Glomerular visceral epithelial cell (primary cell): Measurements from ENCODE around the gene SYT7.

Experiments
- DNase-seq: peaks from one replicate; pipeline ENCODE4 v3.0.0-alpha.2; 2016; ENCODE audit errors: extremely low spot score

The SYT7 gene

DNA sequence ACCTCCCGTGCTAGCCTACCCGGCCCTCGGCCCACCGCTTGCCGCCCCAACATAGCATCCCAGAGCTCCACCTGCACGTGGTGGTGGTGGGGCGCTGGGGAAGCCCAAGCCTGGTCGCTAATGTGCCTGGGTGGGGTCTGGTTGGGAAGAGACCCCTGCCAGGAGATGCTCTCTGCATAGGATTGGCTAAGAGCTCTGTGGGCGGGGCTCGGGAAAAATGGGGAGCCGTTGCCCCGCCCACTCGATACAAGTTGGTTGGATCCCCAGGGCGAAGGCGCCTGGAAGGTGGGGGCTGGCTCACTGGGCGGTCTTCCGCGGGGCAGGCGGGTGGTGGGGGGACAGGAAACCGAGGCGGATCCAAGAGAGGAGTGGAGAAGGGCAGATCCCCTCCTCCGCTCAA is 64.7 kb downstream of the SYT7 start:
- no peak for DNase-seq

DNA sequence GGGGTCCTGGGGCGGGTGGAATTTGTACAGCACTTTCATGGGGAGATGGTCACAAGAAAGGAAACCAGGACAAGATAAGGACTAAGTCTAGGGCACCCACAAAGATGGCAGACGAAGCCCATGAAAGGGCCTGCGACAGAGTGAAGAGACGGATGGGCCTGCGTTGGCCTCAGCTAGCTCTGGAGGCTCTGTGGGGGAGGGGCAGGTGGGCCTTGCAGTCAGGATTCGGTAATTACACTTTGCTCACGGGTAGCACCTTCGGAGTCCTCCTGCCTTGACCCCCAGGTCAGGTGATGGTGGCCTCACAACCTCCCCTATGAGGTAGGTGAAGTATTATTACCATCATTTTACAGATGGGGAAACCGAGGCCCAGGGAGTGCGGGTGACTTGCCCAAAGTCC is 65.2 kb downstream of the SYT7 start:
- no peak for DNase-seq

GRCh38 chr11:61514050-61514917 is 66.6 kb downstream of the SYT7 start:
- no peak for DNase-seq

GRCh38 chr11:61513143-61513765 is 67.6 kb downstream of the SYT7 start:
- DNase-seq: no peak

DNA sequence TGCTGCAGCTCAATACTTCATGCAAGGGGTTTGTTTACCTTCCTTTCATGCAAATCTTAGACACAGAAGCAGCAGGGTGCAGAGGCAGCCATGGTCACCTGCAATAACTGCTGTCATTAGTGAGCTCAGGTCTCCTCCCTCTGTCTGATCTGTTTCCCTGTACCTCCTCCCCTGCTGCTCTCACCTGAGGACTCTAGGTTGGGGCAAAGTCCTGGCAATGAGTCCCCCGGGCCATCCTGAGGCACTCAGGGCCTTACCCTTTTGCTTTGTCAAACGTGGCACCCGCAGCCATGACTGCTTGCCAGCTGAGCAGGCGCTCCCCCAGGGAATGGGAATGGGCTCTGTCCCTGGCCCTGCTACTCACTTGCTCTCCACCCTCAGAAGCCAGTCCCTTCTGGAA is 68.4 kb downstream of the SYT7 start:
- no peak for DNase-seq

DNA sequence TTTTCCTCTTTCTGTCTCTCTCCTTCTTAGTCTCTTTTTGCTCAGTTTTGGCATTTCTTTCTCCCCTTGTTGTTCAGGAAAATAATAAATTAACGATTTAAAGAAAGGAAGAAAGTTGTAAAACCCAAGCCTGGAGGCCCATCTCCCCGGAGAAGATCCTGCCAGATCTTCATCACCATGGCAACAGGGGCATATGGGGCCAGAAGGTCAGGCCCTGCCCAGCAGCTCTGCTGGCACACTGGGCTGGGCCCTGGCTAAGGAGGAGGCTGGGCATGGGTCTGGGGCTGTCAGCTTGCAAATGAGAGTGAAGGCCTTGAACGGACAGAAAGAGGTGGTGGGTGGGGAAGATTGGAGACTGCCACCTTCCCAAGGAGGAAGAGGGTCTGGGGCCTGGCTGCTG is 69.5 kb downstream of the SYT7 start:
- no peak for DNase-seq

- DNase-seq: no peak
Observed at GRCh38 chr11:61510974-61511373, 69.9 kb downstream of the SYT7 start.

DNA sequence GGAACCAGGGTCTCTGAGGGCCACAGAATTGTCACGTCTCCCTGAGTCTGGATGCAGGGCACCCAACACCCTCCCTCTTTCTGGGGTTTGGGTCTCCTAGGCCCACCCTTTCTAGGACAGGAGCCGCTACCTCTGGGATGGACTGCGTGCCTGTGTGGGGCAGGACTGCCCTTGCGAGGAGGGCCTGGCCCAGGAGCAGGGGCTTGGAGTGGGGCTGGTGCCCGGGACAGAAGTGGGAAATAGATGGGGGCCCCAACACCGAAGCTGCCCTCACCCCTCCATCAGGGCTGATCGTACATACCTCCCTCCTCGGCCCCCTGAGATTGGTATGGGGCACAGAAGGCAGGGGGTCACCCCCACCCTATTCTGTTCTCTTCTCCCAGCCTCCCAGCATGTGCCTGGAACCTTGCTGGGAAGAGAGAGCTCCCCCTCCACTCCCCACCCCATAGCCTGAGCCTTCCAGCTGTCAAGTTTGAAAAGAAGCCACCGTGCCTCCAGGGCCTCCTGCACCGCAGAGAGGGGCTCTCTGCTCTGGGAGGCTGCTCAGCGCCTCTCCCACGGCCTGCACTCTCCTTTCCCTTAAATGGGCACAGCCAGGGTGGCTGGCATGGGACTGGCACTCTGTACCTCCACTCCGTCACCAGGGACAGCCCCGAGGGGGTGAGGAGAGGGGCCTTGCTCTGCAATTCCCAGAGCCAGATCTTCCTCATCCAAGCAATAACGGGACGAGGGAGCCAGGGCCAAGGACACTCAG is 70.5 kb downstream of the SYT7 start:
- DNase-seq: no peak

DNA sequence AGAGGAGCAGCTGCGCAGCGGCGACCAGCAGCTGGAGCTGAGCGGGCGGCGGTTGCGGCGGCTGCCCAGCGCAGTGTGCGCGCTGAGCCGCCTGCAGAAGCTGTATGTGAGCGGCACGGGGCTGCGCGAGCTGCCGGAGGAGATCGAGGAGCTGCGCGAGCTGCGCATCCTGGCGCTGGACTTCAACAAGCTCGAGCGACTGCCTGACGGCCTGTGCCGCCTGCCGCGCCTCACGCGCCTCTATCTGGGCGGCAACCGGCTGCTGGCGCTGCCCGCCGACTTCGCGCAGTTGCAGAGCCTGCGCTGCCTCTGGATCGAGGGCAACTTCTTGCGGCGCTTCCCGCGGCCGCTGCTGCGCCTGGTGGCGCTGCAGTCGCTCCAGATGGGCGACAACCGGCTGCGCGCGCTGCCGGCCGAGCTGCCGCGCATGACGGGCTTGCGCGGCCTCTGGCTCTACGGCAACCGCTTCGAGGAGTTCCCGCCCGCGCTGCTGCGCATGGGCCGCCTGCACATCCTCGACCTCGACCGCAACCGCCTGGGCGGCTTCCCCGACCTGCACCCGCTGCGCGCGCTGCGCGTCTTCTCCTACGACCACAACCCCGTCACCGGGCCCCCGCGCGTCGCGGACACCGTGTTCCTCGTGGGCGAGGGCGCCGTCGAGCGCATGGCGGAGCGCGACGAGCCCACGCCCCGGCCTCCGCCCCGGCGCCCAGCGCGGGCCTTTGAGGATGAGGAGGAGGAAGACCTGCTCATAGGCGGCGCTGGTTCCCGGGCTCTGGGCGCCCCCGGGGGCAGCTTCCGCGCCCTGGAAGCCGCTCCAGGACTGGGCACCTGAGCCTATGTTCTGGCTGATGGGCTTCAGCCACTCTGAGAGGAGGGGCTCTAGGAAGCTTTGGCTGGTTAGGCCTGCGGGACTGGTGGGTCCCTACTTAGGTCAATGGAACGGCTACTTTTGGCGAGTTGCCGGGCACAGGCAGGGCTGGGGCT is 71.5 kb downstream of the SYT7 start:
- DNase-seq: peak; percentile 63

DNA sequence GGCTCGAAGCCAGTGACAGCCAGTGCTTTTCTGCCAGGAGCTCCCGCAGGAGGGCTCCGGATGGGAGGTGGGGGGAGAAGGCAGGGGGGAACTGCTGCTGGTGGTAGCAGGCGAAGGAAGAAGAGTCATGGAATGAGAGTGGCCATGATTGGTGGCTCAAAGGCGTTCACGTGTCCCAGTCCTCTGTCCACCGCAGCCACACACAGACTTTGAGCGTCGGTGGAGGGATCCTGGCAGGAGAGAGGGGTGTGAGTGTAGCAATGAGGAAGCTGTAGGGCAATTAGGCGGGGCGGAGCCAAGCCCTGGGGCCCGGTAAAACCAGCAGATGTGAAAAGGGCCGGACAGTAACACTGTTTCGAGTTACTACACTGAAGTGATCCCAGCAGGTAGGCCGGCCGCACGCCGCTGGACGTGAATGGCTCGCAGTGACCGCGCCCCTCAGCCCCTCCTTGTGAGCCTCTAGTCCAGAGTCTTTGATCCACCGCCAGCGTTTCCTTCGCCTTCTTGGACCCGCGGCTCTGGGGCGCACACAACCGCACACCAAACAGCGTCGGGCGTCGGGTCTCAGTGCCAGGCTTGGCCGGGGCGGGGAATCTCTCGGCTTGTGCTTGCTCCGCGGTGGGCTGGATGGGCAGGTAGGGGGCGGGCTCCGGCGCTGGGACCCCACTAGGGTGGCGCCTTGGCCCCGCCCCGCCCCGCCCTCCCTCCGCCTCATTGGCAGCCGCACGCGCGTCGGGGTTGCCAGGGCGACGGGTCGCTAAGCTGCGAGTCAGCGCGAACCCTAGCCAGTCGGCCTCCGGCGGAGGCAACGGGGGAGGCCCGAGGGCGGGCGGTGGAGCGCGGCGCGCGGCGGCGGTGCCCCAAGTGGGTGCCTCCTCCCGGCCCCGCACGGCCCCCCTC is 72.7 kb downstream of the SYT7 start, which contains the start of gene LRRC10B:
Gene LRRC10B (plus strand): TSS at position 788 of the 900 bp plus-strand sequence. CDS start 250 bp downstream, outside the sequence.
- no peak for DNase-seq

DNA sequence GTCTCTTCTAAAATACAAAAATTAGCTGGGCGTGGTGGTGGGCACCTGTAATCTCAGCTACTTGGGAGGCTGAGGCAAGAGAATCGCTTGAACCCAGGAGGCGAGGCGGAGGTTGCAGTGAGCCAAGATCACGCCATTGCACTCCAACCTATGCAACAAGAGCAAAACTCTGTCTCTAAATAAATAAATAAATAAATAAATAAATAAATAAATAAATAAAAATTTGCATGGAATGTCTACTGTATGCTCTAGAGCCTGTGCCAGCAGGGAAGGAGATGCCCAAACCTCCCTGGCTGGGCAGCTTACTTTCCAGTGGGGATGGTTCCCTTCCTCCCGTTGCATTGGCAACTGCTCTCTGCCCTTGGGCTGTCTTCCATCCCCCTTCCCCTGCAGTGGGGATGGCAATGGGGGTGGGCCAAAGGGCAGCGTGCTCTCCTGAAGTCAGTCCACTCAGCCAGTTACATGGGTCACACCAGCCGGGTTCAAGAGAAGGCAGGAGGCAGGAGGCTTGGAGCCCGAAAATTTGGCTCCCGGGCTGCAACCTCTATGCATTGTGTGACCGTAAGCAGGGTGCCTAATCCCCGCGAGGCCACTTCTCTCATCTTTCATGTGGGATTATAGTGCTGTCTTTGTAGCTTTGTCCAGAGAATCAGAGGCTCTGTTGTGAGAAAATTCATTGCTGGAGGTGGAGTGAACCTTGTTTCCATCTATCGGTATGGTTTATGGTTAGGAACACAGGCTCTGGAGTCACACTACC is 73.7 kb downstream of the SYT7 start:
- DNase-seq: no peak

DNA sequence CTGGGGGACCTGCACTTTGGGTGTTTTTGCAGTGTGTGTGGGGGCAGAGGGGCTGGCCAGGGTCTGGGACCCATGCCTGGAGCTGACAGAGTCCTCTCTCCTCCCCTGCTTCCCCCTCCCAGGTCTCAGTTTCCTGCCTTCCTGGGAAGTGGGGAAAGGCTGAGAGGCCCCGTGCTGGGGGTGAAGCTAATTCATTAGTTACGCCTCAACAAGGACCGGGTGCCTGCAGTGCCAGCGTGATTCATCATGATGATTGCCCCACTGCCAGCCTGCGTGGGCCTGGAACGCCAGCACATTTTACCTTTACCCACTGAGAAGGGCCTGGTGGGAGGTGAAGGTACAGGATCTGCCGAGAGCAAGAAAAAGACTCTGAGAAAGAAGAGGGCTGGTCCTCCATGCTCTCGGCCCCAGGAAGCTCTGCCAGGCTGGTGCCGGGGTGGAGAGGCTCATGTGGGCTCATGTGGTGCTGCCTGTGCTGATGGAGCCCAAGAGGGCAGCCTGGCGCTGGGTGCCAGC is 75.2 kb downstream of the SYT7 start:
- peak; percentile 53 for DNase-seq

- no peak for DNase-seq
Observed at GRCh38 chr11:61505106-61505505, 75.8 kb downstream of the SYT7 start.

GRCh38 chr11:61503135-61503770 is 77.6 kb downstream of the SYT7 start:
- no peak for DNase-seq

DNA sequence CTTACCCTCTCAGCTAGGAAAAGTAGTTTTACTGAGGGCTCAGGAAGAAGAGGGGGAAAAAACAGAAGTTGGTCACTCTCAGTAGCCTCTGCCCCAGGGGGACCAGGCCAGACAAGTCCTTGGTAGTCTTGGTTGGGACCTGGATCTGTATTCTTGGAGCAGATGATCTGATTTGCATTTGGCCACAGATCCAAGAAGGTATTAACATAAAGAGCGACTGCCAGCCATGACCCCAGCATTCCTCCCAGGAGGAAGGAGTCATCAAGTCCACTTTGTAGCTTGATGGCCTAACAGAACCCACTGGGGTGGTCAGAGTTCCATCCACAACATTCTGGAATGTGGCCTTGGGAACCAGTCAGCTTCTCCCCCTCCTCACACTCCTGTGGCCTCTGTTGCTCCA is 78.4 kb downstream of the SYT7 start:
- DNase-seq: no peak

GRCh38 chr11:61499816-61500491 is 80.9 kb downstream of the SYT7 start:
- DNase-seq: no peak

GRCh38 chr11:61498767-61499341 is 82.0 kb downstream of the SYT7 start:
- DNase-seq: no peak

GRCh38 chr11:61497876-61498275 is 83.0 kb downstream of the SYT7 start:
- DNase-seq: no peak
